KMS-11 (cell line): ENCODE results near the gene SLCO4A1.

Experiments
- H2AFZ ChIP-seq: fragments of 200-600 bp; sonication (generic); 2 replicates; pipeline ENCODE4 v1.6.1; 2016; ENCODE audit warnings: antibody characterized with exemption, mixed run types, low read depth
- H3K27ac ChIP-seq: fragments of 200-600 bp; sonication (generic); 2 replicates; pipeline ENCODE4 v1.6.1; 2016; ENCODE audit warnings: mild to moderate bottlenecking, mixed run types
- H3K27me3 ChIP-seq: fragments of 200-600 bp; sonication (generic); 2 replicates; pipeline ENCODE4 v1.6.1; 2017; ENCODE audit warnings: mild to moderate bottlenecking, low read depth, mixed run types, moderate library complexity; ENCODE audit not compliant: insufficient read depth
- H3K36me3 ChIP-seq: fragments of 200-600 bp; sonication (generic); 2 replicates; pipeline ENCODE4 v1.6.1; 2017; ENCODE audit warnings: mild to moderate bottlenecking, mixed run types; ENCODE audit not compliant: insufficient read depth
- H3K4me1 ChIP-seq: fragments of 200-600 bp; sonication (generic); 2 replicates; pipeline ENCODE4 v1.6.1; 2016; ENCODE audit warnings: mild to moderate bottlenecking, low read depth, mixed run types; ENCODE audit not compliant: poor library complexity, severe bottlenecking
- H3K4me2 ChIP-seq: fragments of 200-600 bp; sonication (generic); 2 replicates; pipeline ENCODE4 v1.7.0; 2016; ENCODE audit warnings: mild to moderate bottlenecking, mixed run types
- H3K4me3 ChIP-seq: fragments of 200-600 bp; sonication (generic); IDR thresholded peaks from 2 replicates; pipeline ENCODE4 v1.6.1; 2017; ENCODE audit warnings: low read depth, low read length, mixed read lengths; ENCODE audit not compliant: insufficient read depth
- H3K79me2 ChIP-seq: fragments of 200-600 bp; sonication (generic); 2 replicates; pipeline ENCODE4 v1.6.1; 2016; ENCODE audit warnings: low read depth, mixed run types; ENCODE audit not compliant: insufficient read depth
- H3K9ac ChIP-seq: fragments of 200-600 bp; sonication (generic); 2 replicates; pipeline ENCODE4 v1.6.1; 2016; ENCODE audit warnings: mild to moderate bottlenecking, mixed run types
- H4K20me1 ChIP-seq: fragments of 200-600 bp; sonication (generic); 2 replicates; pipeline ENCODE4 v1.6.1; 2016; ENCODE audit warnings: mild to moderate bottlenecking, mixed run types; ENCODE audit not compliant: insufficient read depth
- TF ChIP-seq, protein P1 (sequence below): fragments of 200-600 bp; sonication (generic); conservative IDR thresholded peaks from 2 replicates; pipeline ENCODE4 v1.6.1; 2017; ENCODE audit warnings: low read depth, mild to moderate bottlenecking, antibody characterized with exemption, low read length, moderate library complexity, mixed read lengths

Gene SLCO4A1

DNA sequence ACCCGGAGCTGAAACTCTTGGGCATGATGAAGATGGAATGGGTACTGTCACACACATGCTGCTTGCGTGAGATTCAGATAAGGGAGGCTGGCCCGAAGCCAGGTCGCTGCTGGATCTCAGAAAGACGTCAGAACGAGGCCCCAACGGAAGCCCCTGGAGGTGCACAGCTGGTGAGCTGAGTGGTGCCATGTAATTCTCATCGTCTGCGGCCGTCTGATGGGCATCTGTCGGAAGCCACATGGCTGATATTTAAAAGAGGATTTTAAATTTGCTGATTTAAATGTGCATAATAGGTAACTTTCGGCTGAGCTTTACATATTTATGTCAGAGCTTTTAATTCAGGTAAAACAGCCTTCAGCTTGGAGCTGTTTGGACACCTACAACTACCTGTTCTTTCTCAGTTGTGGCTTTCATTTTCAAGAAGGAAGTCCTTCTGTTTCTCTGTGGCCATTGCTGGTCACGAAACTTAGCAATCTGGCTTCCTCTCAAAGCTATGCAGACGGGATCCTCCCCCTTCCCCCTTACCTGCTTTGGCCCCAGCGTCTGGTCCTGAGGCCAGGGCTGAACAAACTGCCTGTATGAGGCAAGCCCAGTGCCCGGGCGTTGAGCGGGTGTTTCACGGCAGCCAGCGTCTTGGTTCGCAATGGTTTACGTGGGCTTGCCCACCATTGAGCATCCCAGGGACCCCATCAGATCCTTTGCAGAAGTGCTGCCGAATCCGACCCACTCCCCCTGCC, 9.2 kb downstream of the SLCO4A1 start:
- H3K27ac ChIP-seq = peak overlapping the region; percentile 87
- peaks cover 66% of the 10 kb centered on the region for H3K4me1 ChIP-seq

DNA sequence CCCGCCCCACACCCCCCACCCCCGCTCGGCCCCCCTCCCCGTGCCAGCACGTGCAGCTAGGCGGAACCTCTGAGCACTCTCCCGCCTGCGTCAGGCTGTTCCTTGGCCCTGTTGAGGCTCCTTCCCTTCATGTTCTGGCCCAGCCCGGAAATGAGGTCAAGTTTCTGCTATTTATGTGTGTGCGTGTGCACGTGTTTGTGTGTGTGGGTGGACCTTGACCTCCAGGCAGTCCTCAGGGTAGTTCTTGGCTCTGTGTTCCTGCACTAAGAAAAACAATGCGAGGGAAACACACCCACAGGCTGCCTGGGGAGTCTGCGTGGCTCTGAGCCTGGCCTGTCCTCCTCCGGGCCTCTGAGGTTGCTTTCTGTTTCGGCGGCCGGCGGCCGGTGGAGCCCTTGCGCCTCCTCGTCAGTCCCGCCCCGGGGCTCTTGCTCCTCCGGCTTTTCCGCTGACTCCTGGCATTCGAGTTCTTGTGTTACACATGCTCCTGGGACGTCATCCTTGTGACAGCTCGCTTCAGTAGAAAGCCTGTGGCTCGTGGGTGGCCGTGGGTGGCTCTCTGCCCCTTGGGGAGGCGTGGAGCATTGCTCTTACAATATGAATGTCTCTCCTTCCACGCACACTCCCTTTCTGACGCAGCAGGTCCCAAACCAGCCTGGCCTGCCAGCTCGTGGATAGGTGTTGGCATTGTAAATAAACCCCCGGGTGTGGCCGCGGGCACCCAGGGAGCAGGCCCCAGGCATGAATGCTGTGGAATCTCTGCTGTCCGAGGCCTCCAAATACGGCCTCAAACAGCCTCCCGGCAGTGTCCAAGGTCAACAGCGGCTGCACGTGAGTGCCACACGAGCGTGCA, 10.0 kb downstream of the SLCO4A1 start:
- H3K4me3 ChIP-seq = no peak overlapping the region
- TF ChIP-seq, protein P1, sequence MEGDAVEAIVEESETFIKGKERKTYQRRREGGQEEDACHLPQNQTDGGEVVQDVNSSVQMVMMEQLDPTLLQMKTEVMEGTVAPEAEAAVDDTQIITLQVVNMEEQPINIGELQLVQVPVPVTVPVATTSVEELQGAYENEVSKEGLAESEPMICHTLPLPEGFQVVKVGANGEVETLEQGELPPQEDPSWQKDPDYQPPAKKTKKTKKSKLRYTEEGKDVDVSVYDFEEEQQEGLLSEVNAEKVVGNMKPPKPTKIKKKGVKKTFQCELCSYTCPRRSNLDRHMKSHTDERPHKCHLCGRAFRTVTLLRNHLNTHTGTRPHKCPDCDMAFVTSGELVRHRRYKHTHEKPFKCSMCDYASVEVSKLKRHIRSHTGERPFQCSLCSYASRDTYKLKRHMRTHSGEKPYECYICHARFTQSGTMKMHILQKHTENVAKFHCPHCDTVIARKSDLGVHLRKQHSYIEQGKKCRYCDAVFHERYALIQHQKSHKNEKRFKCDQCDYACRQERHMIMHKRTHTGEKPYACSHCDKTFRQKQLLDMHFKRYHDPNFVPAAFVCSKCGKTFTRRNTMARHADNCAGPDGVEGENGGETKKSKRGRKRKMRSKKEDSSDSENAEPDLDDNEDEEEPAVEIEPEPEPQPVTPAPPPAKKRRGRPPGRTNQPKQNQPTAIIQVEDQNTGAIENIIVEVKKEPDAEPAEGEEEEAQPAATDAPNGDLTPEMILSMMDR = no peak
- no peaks in the 10 kb centered on the region for H4K20me1 ChIP-seq
- no peaks in the 10 kb centered on the region for H3K27me3 ChIP-seq
- peak overlapping the region; percentile 99 for H3K4me2 ChIP-seq
- H3K4me1 ChIP-seq = peaks cover 58% of the 10 kb centered on the region
- H3K27ac ChIP-seq = peak overlapping the region; percentile 87
- H2AFZ ChIP-seq = peak overlapping the region; percentile 42; the same call in 1 of the 2 replicates
- H3K79me2 ChIP-seq = peaks cover 58% of the 10 kb centered on the region
- peak overlapping the region; percentile 68 for H3K9ac ChIP-seq
- no peaks in the 10 kb centered on the region for H3K36me3 ChIP-seq

More for the DNA sequence above, 9.2 kb downstream of the SLCO4A1 start:
- H3K4me2 ChIP-seq = peak overlapping the region; percentile 86
- peak overlapping the region; percentile 62 for H3K9ac ChIP-seq
- no peak overlapping the region for H3K4me3 ChIP-seq
- no peaks in the 10 kb centered on the region for H4K20me1 ChIP-seq
- H3K36me3 ChIP-seq = no peaks in the 10 kb centered on the region
- peaks cover 66% of the 10 kb centered on the region for H3K79me2 ChIP-seq
- no peaks in the 10 kb centered on the region for H3K27me3 ChIP-seq
- TF ChIP-seq, protein P1 = no peak
- H2AFZ ChIP-seq = peak overlapping the region; percentile 12; the same call in 1 of the 2 replicates

DNA sequence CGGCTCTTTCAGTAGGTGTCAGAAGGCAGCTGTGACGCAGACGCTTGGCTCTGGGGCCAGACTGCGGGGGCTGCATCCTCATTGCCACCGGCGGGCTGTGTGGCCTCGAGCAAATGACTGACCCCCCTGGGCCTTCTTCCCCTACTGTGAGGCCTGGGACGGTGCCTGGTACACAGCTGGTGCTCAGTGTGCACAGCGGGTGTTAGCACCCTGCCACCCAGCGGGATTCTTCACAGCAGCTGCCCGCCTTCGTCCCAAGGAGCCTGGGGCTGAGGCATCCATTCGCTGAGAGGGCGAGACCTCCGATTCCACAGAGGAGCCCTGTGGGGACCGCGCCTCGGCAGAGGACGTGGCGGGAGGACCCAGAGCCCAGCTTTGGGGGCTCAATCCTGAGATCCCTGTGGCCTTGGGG, 10.6 kb downstream of the SLCO4A1 start:
- Histone ChIP-seq H3K4me3 (no peak overlapping the region), H4K20me1 (no peaks in the 10 kb centered on the region), H3K27ac (peak overlapping the region; percentile 87), H3K36me3 (no peaks in the 10 kb centered on the region), H3K27me3 (no peaks in the 10 kb centered on the region), H3K79me2 (peaks cover 52% of the 10 kb centered on the region), H3K4me1 (peaks cover 54% of the 10 kb centered on the region), H3K4me2 (peak overlapping the region; percentile 99), H2AFZ (no peak overlapping the region), H3K9ac (peak overlapping the region; percentile 68; the same call in 1 of the 2 replicates)
- TF ChIP-seq, protein P1 = no peak

DNA sequence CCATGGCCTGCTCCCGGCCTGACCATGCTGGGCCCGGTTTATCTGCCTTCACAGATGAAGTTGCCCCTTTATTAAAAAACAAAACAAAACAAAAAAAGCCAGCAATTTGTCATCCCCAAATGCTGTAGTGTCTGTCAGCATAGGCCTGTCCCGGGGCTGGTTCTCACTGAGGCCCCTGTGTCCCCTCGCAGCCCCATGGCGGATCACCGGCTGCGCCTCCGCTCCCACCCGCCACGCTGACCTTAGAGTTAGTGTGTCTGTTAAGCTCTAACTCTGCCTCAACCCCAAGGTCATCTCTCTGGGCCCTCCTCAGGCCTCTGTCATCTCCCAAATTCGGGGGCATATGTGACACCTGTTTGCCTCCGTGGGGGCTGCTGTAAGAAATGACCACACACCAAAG, 11.1 kb downstream of the SLCO4A1 start:
- H3K27me3 ChIP-seq = no peaks in the 10 kb centered on the region
- H3K4me3 ChIP-seq = no peak overlapping the region
- H2AFZ ChIP-seq = no peak overlapping the region
- no peaks in the 10 kb centered on the region for H3K36me3 ChIP-seq
- H3K79me2 ChIP-seq = peaks cover 47% of the 10 kb centered on the region
- TF ChIP-seq, protein P1 = no peak
- H3K9ac ChIP-seq = no peak overlapping the region
- peaks cover 49% of the 10 kb centered on the region for H3K4me1 ChIP-seq
- peak overlapping the region; percentile 87; the same call in 1 of the 2 replicates for H3K27ac ChIP-seq
- no peaks in the 10 kb centered on the region for H4K20me1 ChIP-seq
- peak overlapping the region; percentile 99; the same call in 1 of the 2 replicates for H3K4me2 ChIP-seq
